Neuronal stem cell (in vitro differentiated cells): ENCODE measurements around the gene RBSN.
A peak's percentile ranks its signal among the peaks of the same experiment; 100 is the strongest.

Experiments
- DNase-seq: peaks from one replicate; pipeline ENCODE4 v3.0.0-alpha.2; 2013; ENCODE audit warnings: low spot score
- H2AFZ ChIP-seq: one replicate; pipeline ENCODE4 v1.6.1; 2013; ENCODE audit warnings: mild to moderate bottlenecking, low read length, inconsistent platforms
- H2AK5ac ChIP-seq: 2 replicates; pipeline ENCODE4 v1.6.1; 2013; ENCODE audit warnings: low read depth, mild to moderate bottlenecking, inconsistent platforms, low read length, moderate library complexity, mixed read lengths
- H2BK120ac ChIP-seq: 2 replicates; pipeline ENCODE4 v1.6.1; 2013; ENCODE audit warnings: low read depth, mild to moderate bottlenecking, inconsistent platforms, low read length, moderate library complexity, mixed read lengths
- H2BK12ac ChIP-seq: one replicate; pipeline ENCODE4 v1.6.1; 2013; ENCODE audit warnings: low read length, inconsistent platforms
- H2BK15ac ChIP-seq: 2 replicates; pipeline ENCODE4 v1.6.1; 2013; ENCODE audit warnings: mild to moderate bottlenecking, low read length, inconsistent platforms, mixed read lengths
- H2BK5ac ChIP-seq: one replicate; pipeline ENCODE4 v1.6.1; 2013; ENCODE audit warnings: inconsistent platforms, mild to moderate bottlenecking, low read length, moderate library complexity
- H3K14ac ChIP-seq: one replicate; pipeline ENCODE4 v1.6.1; 2013; ENCODE audit warnings: low read length, inconsistent platforms
- H3K18ac ChIP-seq: 2 replicates; pipeline ENCODE4 v1.6.1; 2013; ENCODE audit warnings: low read length, inconsistent platforms
- H3K23ac ChIP-seq: 2 replicates; pipeline ENCODE4 v1.6.1; 2013; ENCODE audit warnings: low read depth, mild to moderate bottlenecking, mixed read lengths, low read length, inconsistent platforms; ENCODE audit not compliant: poor library complexity
- H3K27ac ChIP-seq: replicated peaks from 3 replicates; pipeline ENCODE4 v1.5.1; 2013; ENCODE audit warnings: low read length, inconsistent platforms
- H3K27me3 ChIP-seq, 3 experiments: 2 replicates each; pipeline ENCODE4 v1.6.1; 2013; ENCODE audit warnings: low read length in 3 of 3, mild to moderate bottlenecking in 2 of 3, inconsistent platforms in 1 of 3, low read depth in 1 of 3, mixed read lengths in 1 of 3, moderate library complexity in 1 of 3; ENCODE audit not compliant: control insufficient read depth in 3 of 3, insufficient read depth in 3 of 3
- H3K36me3 ChIP-seq, 2 donors: replicated peaks in 1 of 2; 2 replicates each; pipeline ENCODE4 v1.6.1; 2013; ENCODE audit warnings: low read length in 2 of 2; ENCODE audit not compliant: control insufficient read depth in 2 of 2, insufficient read depth in 2 of 2
- H3K4ac ChIP-seq: 2 replicates; pipeline ENCODE4 v1.6.1; 2013; ENCODE audit warnings: inconsistent platforms, mild to moderate bottlenecking, low read length, moderate library complexity
- H3K4me1 ChIP-seq, 2 donors: 1 replicate in 1 of 2; 2 replicates in 1 of 2; pipeline ENCODE4 v1.6.1; 2013; ENCODE audit warnings: low read length in 2 of 2, low read depth in 1 of 2; ENCODE audit not compliant: control insufficient read depth in 2 of 2, insufficient read depth in 1 of 2
- H3K4me2 ChIP-seq: one replicate; pipeline ENCODE4 v1.6.1; 2013; ENCODE audit warnings: mild to moderate bottlenecking, low read length, inconsistent platforms; ENCODE audit not compliant: insufficient read depth, poor library complexity, severe bottlenecking
- H3K4me3 ChIP-seq, 2 donors: 2 replicates each; pipeline ENCODE4 v1.5.1; 2013; ENCODE audit warnings: low read length in 2 of 2, mild to moderate bottlenecking in 2 of 2, inconsistent platforms in 1 of 2, moderate library complexity in 1 of 2
- H3K79me1 ChIP-seq: one replicate; pipeline ENCODE4 v1.6.1; 2013; ENCODE audit warnings: low read depth, mild to moderate bottlenecking, inconsistent platforms, low read length, moderate library complexity
- H3K9ac ChIP-seq: one replicate; pipeline ENCODE4 v1.6.1; 2013; ENCODE audit warnings: mild to moderate bottlenecking, low read depth, low read length, inconsistent platforms; ENCODE audit not compliant: poor library complexity
- H3K9me3 ChIP-seq, 2 donors: replicated peaks in 1 of 2; 2 replicates each; pipeline versions ENCODE3 to v1.6.1; 2013; ENCODE audit warnings: low read length in 2 of 2, mild to moderate bottlenecking in 2 of 2, inconsistent platforms in 1 of 2, low read depth in 1 of 2, mixed read lengths in 1 of 2, moderate library complexity in 1 of 2; ENCODE audit not compliant: control insufficient read depth in 2 of 2, insufficient read depth in 1 of 2
- H4K8ac ChIP-seq: one replicate; pipeline ENCODE4 v1.6.1; 2013; ENCODE audit warnings: low read depth, mild to moderate bottlenecking, inconsistent platforms, low read length, moderate library complexity
- H4K91ac ChIP-seq: one replicate; pipeline ENCODE4 v1.6.1; 2013; ENCODE audit warnings: low read length, low read depth, mild to moderate bottlenecking, inconsistent platforms; ENCODE audit not compliant: poor library complexity
- WGBS, 2 donors: extraction: QIAGEN DNeasy Blood & Tissue Kit; methylation state at CpG; one replicate each; pipeline ENCODE4 v1.1.7; 2013; ENCODE audit warnings: missing lambda C conversion rate in 2 of 2, mixed read lengths in 1 of 2; ENCODE audit not compliant: insufficient read length in 2 of 2, insufficient replicate concordance in 1 of 2; ENCODE audit errors: extremely low coverage in 2 of 2; 5-methylcytosine and 5-hydroxymethylcytosine counted together

The RBSN gene

DNA sequence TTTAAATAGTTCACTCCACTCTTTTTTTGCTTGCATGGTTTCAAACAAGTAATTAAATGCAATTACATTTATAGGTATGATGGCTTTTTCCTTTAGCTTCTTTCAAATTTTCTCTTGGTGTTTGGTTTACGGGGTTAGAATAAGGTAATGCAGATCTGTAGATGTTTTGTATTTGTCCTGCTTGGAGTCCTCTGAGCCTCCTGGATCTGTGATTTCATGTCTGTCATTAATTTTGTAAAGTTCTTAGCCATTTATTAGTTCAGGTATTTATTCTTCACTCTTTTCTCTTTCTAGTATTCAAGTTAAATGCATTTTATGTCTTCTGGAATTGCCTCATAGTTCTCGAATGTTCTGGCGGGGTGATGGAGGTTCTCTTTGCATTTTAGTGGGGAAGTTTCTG is 32.5 kb downstream of the RBSN start:
- no peak overlapping the region for H2AFZ ChIP-seq
- H3K27ac ChIP-seq, result no peak overlapping the region
- WGBS, 2 donors, result no CpG with 5 or more reads among the region's 3 CpGs
- H4K8ac ChIP-seq, result no peak overlapping the region
- no peak overlapping the region for H4K91ac ChIP-seq
- no peak overlapping the region for H2BK15ac ChIP-seq
- H3K36me3 ChIP-seq, result peaks cover 0 to 33% of the 10 kb centered on the region in 2 donors
- H3K9ac ChIP-seq, result no peak overlapping the region
- no peak overlapping the region for H2BK12ac ChIP-seq
- no peak overlapping the region for H3K4me2 ChIP-seq
- H3K4me1 ChIP-seq, result peaks cover 3 to 10% of the 10 kb centered on the region in 2 donors
- no peak overlapping the region for H2AK5ac ChIP-seq
- H3K79me1 ChIP-seq, result peaks cover 6% of the 10 kb centered on the region
- no peak overlapping the region for H3K4me3 ChIP-seq
- no peak for DNase-seq
- no peak overlapping the region for H2BK120ac ChIP-seq
- no peak overlapping the region for H3K18ac ChIP-seq
- no peak overlapping the region for H3K23ac ChIP-seq
- H3K4ac ChIP-seq, result no peak overlapping the region
- no peak overlapping the region for H2BK5ac ChIP-seq
- H3K14ac ChIP-seq, result no peak overlapping the region
- H3K9me3 ChIP-seq, result peaks cover 3 to 5% of the 10 kb centered on the region in 2 donors
- H3K27me3 ChIP-seq, result peaks cover 0 to 1% (median 0%) of the 10 kb centered on the region in 3 experiments

DNA sequence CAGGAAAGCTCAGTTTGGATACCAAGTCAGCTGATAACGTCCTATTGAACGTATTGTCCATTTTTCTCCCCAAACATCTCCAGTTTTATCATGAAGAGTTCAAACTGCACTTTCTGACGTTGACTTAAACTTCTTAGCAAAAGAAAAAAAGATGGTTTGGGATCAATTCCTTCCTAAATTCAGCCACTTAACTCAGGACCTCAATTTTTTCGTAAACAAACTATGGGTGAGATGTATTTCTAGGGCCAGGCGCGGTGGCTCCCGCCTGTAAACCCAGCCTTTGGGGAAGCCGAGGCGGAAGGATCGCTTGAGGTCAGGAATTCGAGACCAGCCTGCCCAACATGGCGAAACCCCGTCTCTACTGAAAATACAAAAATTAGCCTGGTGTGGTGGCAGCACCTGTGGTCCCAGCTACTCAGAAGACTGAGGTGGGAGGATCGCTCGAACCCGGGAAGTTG is 33.4 kb downstream of the RBSN start:
- no CpG with 5 or more reads among the region's 16 CpGs for WGBS, 2 donors
- Histone ChIP-seq H3K23ac (no peak overlapping the region), H2BK15ac (no peak overlapping the region), H3K4me3 (peak overlapping the region; percentile 82 to 98), H4K91ac (no peak overlapping the region), H3K14ac (no peak overlapping the region), H3K18ac (no peak overlapping the region), H3K79me1 (peaks cover 6% of the 10 kb centered on the region), H4K8ac (no peak overlapping the region), H3K27me3 (peaks cover 0 to 1% (median 0%) of the 10 kb centered on the region in 3 experiments), H3K4me1 (peaks cover 3 to 10% of the 10 kb centered on the region in 2 donors), H2AFZ (peak overlapping the region; percentile 95), H2AK5ac (no peak overlapping the region), H2BK5ac (no peak overlapping the region), H3K4ac (no peak overlapping the region), H3K4me2 (peak overlapping the region; percentile 37), H2BK120ac (no peak overlapping the region), H3K36me3 (peaks cover 0 to 31% of the 10 kb centered on the region in 2 donors), H2BK12ac (no peak overlapping the region), H3K27ac (no peak overlapping the region), H3K9ac (no peak overlapping the region), H3K9me3 (peaks cover 3 to 5% of the 10 kb centered on the region in 2 donors)
- DNase-seq, result no peak

- peak within 1 kb of the TSS; percentile 79 for H3K4ac ChIP-seq
- H2BK15ac ChIP-seq, result peak within 1 kb of the TSS; percentile 61
- peak within 1 kb of the TSS; percentile 95 for H2AFZ ChIP-seq
- H3K23ac ChIP-seq, result peak within 1 kb of the TSS; percentile 98
- peak within 1 kb of the TSS; percentile 97 for H3K18ac ChIP-seq
- WGBS, 2 donors, result no CpG with 5 or more reads among the region's 69 CpGs
- H3K9me3 ChIP-seq, result peaks cover 3 to 5% of the 10 kb centered on the region in 2 donors
- H2BK120ac ChIP-seq, result no peak within 1 kb of the TSS
- no peak within 1 kb of the TSS for H2BK5ac ChIP-seq
- peak; percentile 78 for DNase-seq
- peak within 1 kb of the TSS; percentile 99 for H3K9ac ChIP-seq
- peaks cover 0 to under 1% (median 0%) of the 10 kb centered on the region in 3 experiments for H3K27me3 ChIP-seq
- peaks cover 0 to 29% of the 10 kb centered on the region in 2 donors for H3K36me3 ChIP-seq
- H3K4me3 ChIP-seq, result peak within 1 kb of the TSS; percentile 82 to 98
- peak within 1 kb of the TSS; percentile 76 for H2AK5ac ChIP-seq
- peak within 1 kb of the TSS; percentile 92 for H3K4me2 ChIP-seq
- H2BK12ac ChIP-seq, result peak within 1 kb of the TSS; percentile 11
- H4K91ac ChIP-seq, result no peak within 1 kb of the TSS
- H3K27ac ChIP-seq, result no peak within 1 kb of the TSS
- H3K79me1 ChIP-seq, result peaks cover 6% of the 10 kb centered on the region
- H4K8ac ChIP-seq, result peak within 1 kb of the TSS; percentile 87
- peak within 1 kb of the TSS; percentile 95 for H3K14ac ChIP-seq
- peaks cover 3 to 10% of the 10 kb centered on the region in 2 donors for H3K4me1 ChIP-seq
Measured at GRCh38 chr3:15064835-15065549, 34.0 kb downstream of the RBSN start, which contains the start of gene MRPS25. Gene MRPS25, minus strand, starts transcription at chr3:15065315. Its CDS starts 121 bp downstream, at chr3:15065194.

- peak overlapping the region; percentile 92 for H3K4me2 ChIP-seq
- peak overlapping the region; percentile 82 to 98 for H3K4me3 ChIP-seq
- H2BK5ac ChIP-seq, result no peak overlapping the region
- H3K18ac ChIP-seq, result no peak overlapping the region
- H2BK12ac ChIP-seq, result no peak overlapping the region
- H2AFZ ChIP-seq, result peak overlapping the region; percentile 95
- H4K8ac ChIP-seq, result no peak overlapping the region
- peaks cover 3 to 10% of the 10 kb centered on the region in 2 donors for H3K4me1 ChIP-seq
- no peaks in the 10 kb centered on the region for H3K27me3 ChIP-seq
- peaks cover 6% of the 10 kb centered on the region for H3K79me1 ChIP-seq
- no peak overlapping the region for H2BK120ac ChIP-seq
- peak overlapping the region; percentile 76 for H2AK5ac ChIP-seq
- H4K91ac ChIP-seq, result no peak overlapping the region
- H3K9me3 ChIP-seq, result peaks cover 3 to 5% of the 10 kb centered on the region in 2 donors
- H3K27ac ChIP-seq, result no peak overlapping the region
- H3K36me3 ChIP-seq, result peaks cover 3 to 29% of the 10 kb centered on the region in 2 donors
- no peak overlapping the region for H2BK15ac ChIP-seq
- WGBS, 2 donors, result no CpG with 5 or more reads among the region's 25 CpGs
- H3K9ac ChIP-seq, result peak overlapping the region; percentile 99
- no peak for DNase-seq
- H3K4ac ChIP-seq, result no peak overlapping the region
- peak overlapping the region; percentile 98 for H3K23ac ChIP-seq
- H3K14ac ChIP-seq, result peak overlapping the region; percentile 95
Measured at GRCh38 chr3:15064299-15064834, 34.6 kb downstream of the RBSN start.
